T1000 (cell line): ENCODE measurements around the gene TBC1D2B.
"Not testable (repeated sequence)": the region's sequence is repeated elsewhere in the genome, so short reads cannot be mapped to it uniquely, and the experiment has no call there.

Source experiments
- DNase-seq: peaks from one replicate; lab custom pipeline; 2025; ENCODE audit warnings: mixed read lengths; lab: John Stamatoyannopoulos, UW

TBC1D2B gene

GRCh38 chr15:78003539-78004008 is 73.9 kb downstream of the TBC1D2B start:
- DNase-seq = no peak

- DNase-seq = no peak
Measured at GRCh38 chr15:78002996-78003395, 74.5 kb downstream of the TBC1D2B start.

GRCh38 chr15:78001656-78002055 is 75.9 kb downstream of the TBC1D2B start:
- no peak for DNase-seq

GRCh38 chr15:78000927-78001249 is 76.6 kb downstream of the TBC1D2B start:
- DNase-seq = no peak

GRCh38 chr15:78000091-78000926 is 77.2 kb downstream of the TBC1D2B start:
- no peak for DNase-seq

DNA sequence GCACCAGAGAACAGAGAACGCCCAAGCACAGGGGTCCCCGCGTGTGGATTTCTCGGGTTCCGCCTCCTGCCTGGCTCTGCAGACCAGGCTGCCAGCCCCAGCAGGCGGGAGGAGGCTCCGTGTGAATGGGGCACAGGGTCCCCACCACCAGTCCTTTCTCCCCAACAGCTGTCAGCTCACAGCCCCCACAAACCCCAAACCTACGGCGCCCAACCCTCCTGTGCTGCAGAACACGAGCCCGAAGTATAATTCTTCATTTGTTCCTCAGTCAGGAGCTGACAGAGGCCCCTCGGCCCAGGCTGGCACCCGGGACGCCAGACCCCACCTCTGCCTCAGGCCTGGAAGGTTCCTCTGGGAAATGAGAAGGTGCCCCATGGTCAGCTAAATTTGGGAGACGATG is 78.0 kb downstream of the TBC1D2B start:
- DNase-seq = no peak

GRCh38 chr15:77998592-77998991 is 78.9 kb downstream of the TBC1D2B start:
- no peak for DNase-seq

DNA sequence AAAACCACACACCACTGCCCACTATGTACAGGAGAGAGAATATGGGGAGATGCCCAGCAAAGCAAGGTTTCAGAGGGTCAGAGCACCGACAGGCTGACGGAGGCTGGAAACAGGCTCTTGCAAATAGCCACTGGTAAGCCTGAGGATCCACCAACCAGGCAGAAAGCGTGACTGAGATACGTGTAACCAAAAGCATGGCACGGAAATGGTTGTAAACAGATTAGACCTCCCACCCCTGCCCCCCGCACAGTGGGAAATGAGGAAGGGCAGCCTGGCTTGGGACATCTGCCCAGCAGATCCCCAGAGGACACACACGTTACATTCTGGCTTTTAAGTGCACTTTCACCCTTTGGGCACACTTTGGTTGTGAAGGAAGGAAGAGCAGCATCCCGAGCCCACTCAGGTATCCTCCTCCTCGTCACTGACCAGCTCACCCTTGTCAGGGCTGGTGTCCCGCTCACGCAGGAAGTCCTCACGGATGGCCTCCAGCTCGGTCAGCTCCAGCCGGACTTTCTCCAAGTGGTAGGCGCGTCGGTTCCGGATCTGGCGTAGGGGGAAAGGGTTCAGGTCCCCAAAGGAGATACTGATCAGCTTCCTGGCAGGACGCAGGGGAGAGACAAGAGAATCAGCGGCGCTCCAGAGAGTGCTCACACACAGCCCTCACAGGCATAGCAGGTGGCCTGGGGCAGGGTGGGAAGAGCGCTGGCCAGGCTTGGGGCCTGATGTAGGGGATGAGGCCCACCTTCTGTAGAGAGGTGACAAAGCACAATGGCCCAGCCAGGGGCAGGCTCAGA is 79.6 kb downstream of the TBC1D2B start:
- DNase-seq = not testable (repeated sequence)

- DNase-seq = not testable (repeated sequence)
Measured at GRCh38 chr15:77997221-77997620, 80.3 kb downstream of the TBC1D2B start.

- DNase-seq = not testable (repeated sequence)
Measured at GRCh38 chr15:77996713-77997171, 80.8 kb downstream of the TBC1D2B start.

GRCh38 chr15:77996226-77996625 is 81.3 kb downstream of the TBC1D2B start:
- DNase-seq = not testable (repeated sequence)

- DNase-seq = not testable (repeated sequence)
Measured at GRCh38 chr15:77995537-77995918, 82.0 kb downstream of the TBC1D2B start.

DNA sequence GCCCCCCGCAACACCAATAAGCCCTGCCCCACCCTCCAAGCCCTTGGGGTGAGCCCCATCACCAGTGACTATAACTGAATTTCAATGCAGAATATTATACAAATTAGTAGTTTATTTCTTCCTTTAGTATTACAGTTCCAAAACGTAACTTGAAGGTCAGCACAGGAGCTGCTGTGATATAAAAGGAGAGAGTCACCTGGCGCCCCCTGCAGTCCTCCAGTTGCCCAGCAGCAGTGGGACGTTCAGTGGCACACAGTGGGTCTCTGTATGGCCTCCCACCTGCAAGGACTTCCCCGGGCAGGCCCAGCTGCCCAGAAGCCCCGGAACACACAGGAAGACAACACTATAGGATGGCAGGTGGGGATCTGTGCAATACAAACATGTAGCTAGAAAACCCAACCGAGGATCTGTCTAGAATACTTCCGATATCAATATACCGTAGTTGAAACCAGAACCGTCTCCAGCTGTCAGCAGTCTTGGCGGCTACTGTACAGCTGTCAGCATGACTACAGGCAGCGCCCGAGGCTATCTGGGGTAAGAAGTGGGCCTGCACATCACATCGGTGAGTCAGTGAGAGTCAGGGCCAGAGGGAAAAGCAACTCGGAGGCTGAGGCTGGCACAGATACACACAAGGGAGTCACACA is 82.5 kb downstream of the TBC1D2B start:
- peak; percentile 70 for DNase-seq

DNA sequence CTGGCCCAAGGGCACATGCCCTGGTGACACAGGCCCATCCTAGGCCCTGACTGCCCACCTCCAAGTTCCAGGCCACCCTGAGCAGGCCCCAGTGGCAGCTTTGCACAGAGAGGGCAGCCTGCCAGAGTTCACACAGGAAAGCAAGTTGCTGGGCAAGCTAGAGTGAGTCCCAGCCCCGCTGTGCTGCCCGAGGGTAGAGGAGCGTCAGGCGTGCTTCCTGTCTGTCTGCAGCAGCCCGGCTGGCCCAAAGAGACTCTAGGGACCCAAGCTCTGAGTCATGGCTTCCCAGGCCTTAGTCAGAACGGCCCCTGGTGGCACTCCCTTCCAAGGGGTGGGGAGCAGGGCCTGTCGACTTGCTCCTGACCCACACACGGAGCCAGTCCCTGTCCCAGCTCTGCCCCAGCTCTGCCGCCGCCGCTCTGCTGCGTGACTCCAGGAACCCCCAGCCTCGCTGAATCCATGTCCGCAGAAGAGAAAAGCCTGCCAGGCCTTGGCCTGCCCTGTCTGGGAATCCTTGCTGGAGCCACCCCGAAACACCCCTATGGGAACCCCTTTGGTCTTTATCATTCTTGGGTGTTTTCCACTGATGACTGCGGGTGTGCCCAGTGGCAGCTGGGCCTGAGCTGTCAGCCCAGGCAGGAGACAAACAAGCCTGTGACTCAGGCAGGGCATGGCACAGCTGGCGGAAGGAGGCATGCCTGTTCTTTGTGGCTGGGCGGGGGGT is 83.4 kb downstream of the TBC1D2B start:
- peak; percentile 93 for DNase-seq

- no peak for DNase-seq
Measured at GRCh38 chr15:77993374-77993911, 84.1 kb downstream of the TBC1D2B start.

DNA sequence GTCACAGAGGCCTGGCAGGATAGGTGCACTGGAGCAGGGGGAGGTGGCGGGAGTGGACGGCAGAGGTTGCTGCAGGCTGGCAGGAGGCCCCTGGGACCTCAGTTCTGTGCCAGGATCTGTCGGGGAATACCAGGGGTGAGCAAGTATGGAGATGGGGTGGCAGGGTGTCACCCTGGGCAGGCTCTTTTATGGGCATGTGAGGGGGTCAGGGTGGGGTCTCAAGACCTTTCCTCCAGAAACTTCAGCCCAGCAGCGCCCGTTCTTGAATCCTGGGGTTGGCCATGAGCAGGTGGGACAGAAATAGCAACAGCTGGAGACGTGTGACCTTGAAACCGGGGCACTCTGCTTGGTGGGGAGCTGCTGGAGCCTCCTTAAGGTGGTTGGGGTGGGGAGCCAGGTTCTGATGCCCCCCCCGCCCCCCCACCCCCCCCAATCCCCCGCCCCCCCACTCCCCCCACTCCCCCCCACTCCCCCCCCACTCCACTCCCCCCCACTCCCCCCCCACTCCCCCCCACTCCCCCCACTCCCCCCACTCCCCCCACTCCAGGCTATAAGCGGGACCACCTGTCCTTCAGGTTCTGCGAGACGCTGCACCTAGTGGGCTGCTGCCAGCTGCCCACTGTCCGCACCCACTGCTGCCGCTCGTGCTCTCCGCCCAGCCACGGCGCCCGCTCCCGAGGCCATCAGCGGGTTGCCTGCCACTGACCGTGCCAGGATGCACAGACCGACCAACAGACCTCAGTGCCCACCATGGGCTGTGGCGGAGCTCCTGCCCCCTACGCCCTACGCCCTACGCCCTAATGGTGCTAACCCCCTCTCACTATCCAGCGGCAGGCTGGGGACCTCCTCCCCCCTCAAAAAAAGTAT is 84.9 kb downstream of the TBC1D2B start:
- no peak for DNase-seq

GRCh38 chr15:77991658-77992201 is 85.8 kb downstream of the TBC1D2B start:
- not testable (repeated sequence) for DNase-seq

DNA sequence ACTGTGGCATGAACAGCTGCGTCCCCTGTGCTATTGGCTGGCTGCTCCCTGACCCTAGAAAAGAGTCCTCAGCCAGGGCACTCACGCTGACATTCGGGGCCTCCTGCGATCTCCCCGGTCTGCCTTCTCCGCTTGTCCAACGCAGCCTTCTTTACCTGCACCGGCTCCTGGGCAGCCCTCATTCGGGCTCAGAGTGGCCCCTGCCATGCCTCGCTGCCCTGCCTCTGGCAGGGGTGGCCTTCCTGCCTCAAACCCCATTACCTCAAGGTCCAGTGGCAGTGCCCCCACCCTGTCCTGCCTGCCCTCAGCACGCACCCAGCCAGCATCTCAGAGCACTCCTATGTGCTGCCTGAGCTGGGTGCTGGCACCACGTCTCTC is 86.5 kb downstream of the TBC1D2B start:
- DNase-seq = no peak

DNA sequence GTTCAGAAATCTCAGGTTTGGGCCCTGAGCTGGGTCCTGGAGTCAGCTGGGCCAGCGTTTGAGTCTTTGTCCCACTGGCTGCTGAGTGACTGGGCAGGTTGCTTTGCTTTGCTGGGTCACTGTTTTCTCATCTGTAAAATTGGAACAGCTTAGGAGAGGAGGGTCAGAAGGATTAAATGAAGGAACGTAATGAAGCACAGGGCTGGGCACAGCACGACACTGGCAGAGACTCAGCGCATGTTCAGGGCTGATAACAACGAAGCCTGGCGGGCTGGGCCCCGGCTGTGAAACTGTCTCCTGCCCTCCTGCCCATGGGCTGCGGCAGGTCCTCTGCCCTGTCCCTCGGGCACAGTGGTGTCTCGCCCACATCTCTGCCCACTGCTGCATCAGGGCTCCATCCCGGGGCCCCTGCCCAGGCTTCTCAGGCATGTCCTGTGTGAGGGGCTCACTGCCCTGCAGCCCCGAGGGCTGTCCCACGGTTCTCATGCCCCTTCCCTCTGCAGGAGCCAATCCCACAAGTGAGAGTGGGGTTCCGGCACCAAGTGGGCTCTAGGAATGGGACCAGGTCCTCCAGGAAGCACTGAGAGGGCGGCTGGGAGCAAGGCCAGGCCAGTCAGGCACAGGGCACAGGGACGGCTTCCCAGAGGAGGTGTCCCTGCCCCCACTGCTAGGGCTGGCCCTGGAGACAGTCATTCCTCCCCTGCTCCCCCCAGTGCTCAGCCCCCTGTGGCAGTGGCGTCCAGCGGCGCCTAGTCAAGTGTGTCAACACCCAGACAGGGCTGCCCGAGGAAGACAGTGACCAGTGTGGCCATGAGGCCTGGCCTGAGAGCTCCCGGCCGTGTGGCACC is 88.0 kb downstream of the TBC1D2B start:
- DNase-seq = no peak
